H9 (cell line): ENCODE measurements around the gene F12. TPM values are rescaled to one million over a fixed set of nuclear protein-coding genes. Genes with fewer than 3 reads are reported as not detected.

ENCODE experiments used
- DNase-seq: peaks from one replicate; pipeline ENCODE4 v3.0.0-alpha.2; 2017
- H2AFZ ChIP-seq: one replicate; pipeline ENCODE4 v1.6.1; 2013; ENCODE audit warnings: mild to moderate bottlenecking, low read length, control low read depth, moderate library complexity
- H2AK5ac ChIP-seq: 2 replicates; pipeline ENCODE4 v1.6.1; 2013; ENCODE audit warnings: low read length, control low read depth, mixed read lengths; ENCODE audit not compliant: insufficient read length
- H2BK120ac ChIP-seq: one replicate; pipeline ENCODE4 v1.6.1; 2013; ENCODE audit warnings: low read depth, mild to moderate bottlenecking, low read length, control low read depth, inconsistent platforms; ENCODE audit not compliant: poor library complexity, severe bottlenecking
- H2BK12ac ChIP-seq: 2 replicates; pipeline ENCODE4 v1.6.1; 2013; ENCODE audit warnings: low read length, control low read depth, mixed read lengths, low read depth; ENCODE audit not compliant: insufficient read length
- H2BK15ac ChIP-seq: 2 replicates; pipeline ENCODE4 v1.6.1; 2013; ENCODE audit warnings: low read depth, low read length, control low read depth
- H2BK20ac ChIP-seq: one replicate; pipeline ENCODE4 v1.6.1; 2013; ENCODE audit warnings: low read depth, mild to moderate bottlenecking, low read length, control low read depth, inconsistent platforms; ENCODE audit not compliant: poor library complexity, severe bottlenecking
- H2BK5ac ChIP-seq: 2 replicates; pipeline ENCODE4 v1.6.1; 2013; ENCODE audit warnings: low read length, control low read depth, mixed read lengths; ENCODE audit not compliant: insufficient read length
- H3K14ac ChIP-seq: 2 replicates; pipeline ENCODE4 v1.6.1; 2013; ENCODE audit warnings: low read length, control low read depth; ENCODE audit not compliant: insufficient read depth
- H3K18ac ChIP-seq: 2 replicates; pipeline ENCODE4 v1.6.1; 2013; ENCODE audit warnings: low read depth, mild to moderate bottlenecking, mixed read lengths, low read length, control low read depth; ENCODE audit not compliant: insufficient read length
- H3K23ac ChIP-seq: 2 replicates; pipeline ENCODE4 v1.6.1; 2013; ENCODE audit warnings: low read length, control low read depth, mixed read lengths, low read depth; ENCODE audit not compliant: insufficient read length
- H3K23me2 ChIP-seq: 2 replicates; pipeline ENCODE4 v1.6.1; 2013; ENCODE audit warnings: low read depth, mild to moderate bottlenecking, mixed read lengths, low read length, control low read depth; ENCODE audit not compliant: insufficient read length, poor library complexity, severe bottlenecking
- H3K27ac ChIP-seq: 2 replicates; pipeline ENCODE4 v1.5.1; 2013; ENCODE audit warnings: low read length, control low read depth, mixed read lengths, low read depth; ENCODE audit not compliant: insufficient read length
- H3K27me3 ChIP-seq: 2 replicates; pipeline ENCODE4 v1.6.1; 2013; ENCODE audit warnings: low read length, control low read depth, inconsistent platforms; ENCODE audit not compliant: insufficient read depth
- H3K4ac ChIP-seq: 2 replicates; pipeline ENCODE4 v1.6.1; 2013; ENCODE audit warnings: low read depth, mild to moderate bottlenecking, control low read depth, inconsistent platforms, low read length, moderate library complexity
- H3K4me1 ChIP-seq: 2 replicates; pipeline ENCODE4 v1.6.1; 2013; ENCODE audit warnings: low read length, control low read depth, inconsistent platforms; ENCODE audit not compliant: insufficient read depth
- H3K4me2 ChIP-seq: 2 replicates; pipeline ENCODE4 v1.6.1; 2013; ENCODE audit warnings: low read length, control low read depth, mixed read lengths; ENCODE audit not compliant: insufficient read length, insufficient read depth
- H3K56ac ChIP-seq: 2 replicates; pipeline ENCODE4 v1.6.1; 2013; ENCODE audit warnings: low read depth, mild to moderate bottlenecking, mixed read lengths, low read length, control low read depth; ENCODE audit not compliant: insufficient read length
- H3K79me1 ChIP-seq: 2 replicates; pipeline ENCODE4 v1.6.1; 2013; ENCODE audit warnings: low read depth, mild to moderate bottlenecking, moderate library complexity, low read length, control low read depth, inconsistent platforms; ENCODE audit not compliant: insufficient read depth, poor library complexity, severe bottlenecking
- H3K79me2 ChIP-seq: 2 replicates; pipeline ENCODE4 v1.6.1; 2013; ENCODE audit warnings: low read length, control low read depth, inconsistent platforms; ENCODE audit not compliant: insufficient read depth
- H3K9ac ChIP-seq: 2 replicates; pipeline ENCODE4 v1.6.1; 2013; ENCODE audit warnings: low read length, control low read depth, mixed read lengths; ENCODE audit not compliant: insufficient read length; ENCODE audit errors: extremely low read depth
- H3K9me3 ChIP-seq: one replicate; pipeline ENCODE4 v1.6.1; 2013; ENCODE audit warnings: low read depth, low read length, inconsistent platforms; ENCODE audit not compliant: control insufficient read depth
- H3T11ph ChIP-seq: one replicate; pipeline ENCODE4 v1.6.1; 2013; ENCODE audit warnings: mild to moderate bottlenecking, low read length, control low read depth, inconsistent platforms
- H4K20me1 ChIP-seq: one replicate; pipeline ENCODE4 v1.6.1; 2013; ENCODE audit not compliant: control insufficient read depth, insufficient read length, insufficient read depth
- H4K5ac ChIP-seq: 2 replicates; pipeline ENCODE4 v1.6.1; 2013; ENCODE audit warnings: low read depth, mild to moderate bottlenecking, mixed read lengths, low read length, control low read depth; ENCODE audit not compliant: insufficient read length
- H4K8ac ChIP-seq: replicated peaks from 2 replicates; pipeline ENCODE4 v1.6.1; 2013; ENCODE audit warnings: low read length, control low read depth, mixed read lengths, low read depth; ENCODE audit not compliant: insufficient read length
- H4K91ac ChIP-seq: 2 replicates; pipeline ENCODE4 v1.6.1; 2013; ENCODE audit warnings: low read depth, mild to moderate bottlenecking, moderate library complexity, mixed read lengths, low read length, control low read depth; ENCODE audit not compliant: insufficient read length
- H3K27ac Mint-ChIP-seq, 3 experiments: 2 replicates in 2 of 3; 3 replicates in 1 of 3; pipeline ENCODE4 v1.8.0; 2020 to 2021; ENCODE audit warnings: mixed read lengths in 3 of 3, mild to moderate bottlenecking in 1 of 3, moderate library complexity in 1 of 3
- H3K27me3 Mint-ChIP-seq: 2 replicates; pipeline ENCODE4 v1.8.0; 2021; ENCODE audit warnings: low read depth, mild to moderate bottlenecking, moderate library complexity, mixed read lengths
- H3K36me3 Mint-ChIP-seq, 3 experiments: 2 replicates in 2 of 3; 3 replicates in 1 of 3; pipeline ENCODE4 v1.8.0; 2020 to 2021; ENCODE audit warnings: low read depth in 3 of 3, mixed read lengths in 3 of 3; ENCODE audit not compliant: insufficient read depth in 1 of 3
- H3K4me1 Mint-ChIP-seq, 2 experiments: 2 replicates each; pipeline ENCODE4 v1.8.0; 2020; ENCODE audit warnings: mixed read lengths in 2 of 2
- H3K4me3 Mint-ChIP-seq, 2 experiments: 2 replicates in 1 of 2; 3 replicates in 1 of 2; pipeline ENCODE4 v1.8.0; 2020 to 2021; ENCODE audit warnings: mild to moderate bottlenecking in 2 of 2, mixed read lengths in 2 of 2, moderate library complexity in 1 of 2
- H3K9me3 Mint-ChIP-seq, 2 experiments: 2 replicates in 1 of 2; 3 replicates in 1 of 2; pipeline ENCODE4 v1.8.0; 2020; ENCODE audit warnings: mild to moderate bottlenecking in 2 of 2, mixed read lengths in 2 of 2, moderate library complexity in 1 of 2
- WGBS: extraction: QIAGEN DNeasy Blood & Tissue Kit; methylation state at CpG from one replicate; pipeline ENCODE4 v1.1.7; 2013; ENCODE audit warnings: missing lambda C conversion rate, low lambda C conversion rate, mixed read lengths; ENCODE audit not compliant: insufficient read length; ENCODE audit errors: extremely low coverage; 5-methylcytosine and 5-hydroxymethylcytosine counted together
- total RNA-seq: library from RNA; stranded (reverse); gene quantifications from 2 replicates; pipeline ENCODE4 v1.2.1, GENCODE V29; 2021
- TF ChIP-seq, protein P1 (sequence below): fragments of 200-600 bp; sonication (generic); conservative IDR thresholded peaks from 3 replicates; pipeline ENCODE4 v1.8.0; 2021; ENCODE audit warnings: antibody characterized with exemption, mild to moderate bottlenecking

The F12 gene
- total RNA-seq, 1 experiment from 2014 or later: 3.5 TPM

DNA sequence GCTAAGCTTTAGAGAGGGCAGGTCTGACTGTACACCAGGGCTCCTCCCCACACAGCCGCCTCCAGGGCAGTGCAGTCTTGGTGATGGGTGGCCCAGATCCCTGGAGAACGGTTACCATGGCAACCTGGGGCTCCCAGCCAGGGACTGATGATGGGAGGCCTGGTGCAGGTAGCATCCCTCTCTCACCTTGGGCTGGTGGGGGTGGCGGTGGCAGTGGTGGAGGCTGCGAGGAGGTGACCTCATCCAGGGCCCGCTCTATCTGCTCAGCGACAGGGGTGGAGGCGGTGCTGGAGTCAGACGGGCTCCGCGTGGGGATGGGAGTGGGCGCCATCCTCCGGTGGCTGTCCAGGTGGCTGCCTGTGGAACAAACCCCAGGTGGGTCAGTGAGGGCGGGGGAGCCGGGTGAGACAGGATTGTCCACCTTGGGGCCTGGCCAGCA lies 49.6 kb upstream of the F12 start:
- Histone ChIP-seq H3K9me3 (no peaks in the 10 kb centered on the region), H3K56ac (no peak overlapping the region), H3K18ac (no peak overlapping the region), H2BK12ac (no peak overlapping the region), H3K79me1 (no peaks in the 10 kb centered on the region), H3K4me2 (no peak overlapping the region), H3K4me1 (no peaks in the 10 kb centered on the region), H2AK5ac (no peak overlapping the region), H3K79me2 (no peaks in the 10 kb centered on the region), H3K23ac (no peak overlapping the region), H3K4ac (no peak overlapping the region), H4K8ac (no peak overlapping the region), H2BK120ac (no peak overlapping the region), H3K14ac (no peak overlapping the region), H3K27me3 (no peaks in the 10 kb centered on the region), H4K20me1 (no peaks in the 10 kb centered on the region), H3K23me2 (peaks cover 11% of the 10 kb centered on the region), H2BK5ac (no peak overlapping the region), H3T11ph (no peak overlapping the region), H4K5ac (no peak overlapping the region), H3K27ac (no peak overlapping the region), H2BK15ac (no peak overlapping the region), H4K91ac (no peak overlapping the region), H2AFZ (no peak overlapping the region), H2BK20ac (no peak overlapping the region), H3K9ac (no peak overlapping the region)
- no peaks in the 10 kb centered on the region; a peak in 1 of 5 replicates for H3K9me3 Mint-ChIP-seq
- H3K4me3 Mint-ChIP-seq: no peak overlapping the region
- H3K36me3 Mint-ChIP-seq: peaks cover 37 to 59% (median 58%) of the 10 kb centered on the region in 3 experiments
- H3K4me1 Mint-ChIP-seq: peaks cover 7 to 13% of the 10 kb centered on the region in 2 experiments
- WGBS: no CpG with 5 or more reads among the region's 14 CpGs
- H3K27me3 Mint-ChIP-seq: peaks cover 3% of the 10 kb centered on the region; the same call in 1 of the 2 replicates
- TF ChIP-seq, protein P1, sequence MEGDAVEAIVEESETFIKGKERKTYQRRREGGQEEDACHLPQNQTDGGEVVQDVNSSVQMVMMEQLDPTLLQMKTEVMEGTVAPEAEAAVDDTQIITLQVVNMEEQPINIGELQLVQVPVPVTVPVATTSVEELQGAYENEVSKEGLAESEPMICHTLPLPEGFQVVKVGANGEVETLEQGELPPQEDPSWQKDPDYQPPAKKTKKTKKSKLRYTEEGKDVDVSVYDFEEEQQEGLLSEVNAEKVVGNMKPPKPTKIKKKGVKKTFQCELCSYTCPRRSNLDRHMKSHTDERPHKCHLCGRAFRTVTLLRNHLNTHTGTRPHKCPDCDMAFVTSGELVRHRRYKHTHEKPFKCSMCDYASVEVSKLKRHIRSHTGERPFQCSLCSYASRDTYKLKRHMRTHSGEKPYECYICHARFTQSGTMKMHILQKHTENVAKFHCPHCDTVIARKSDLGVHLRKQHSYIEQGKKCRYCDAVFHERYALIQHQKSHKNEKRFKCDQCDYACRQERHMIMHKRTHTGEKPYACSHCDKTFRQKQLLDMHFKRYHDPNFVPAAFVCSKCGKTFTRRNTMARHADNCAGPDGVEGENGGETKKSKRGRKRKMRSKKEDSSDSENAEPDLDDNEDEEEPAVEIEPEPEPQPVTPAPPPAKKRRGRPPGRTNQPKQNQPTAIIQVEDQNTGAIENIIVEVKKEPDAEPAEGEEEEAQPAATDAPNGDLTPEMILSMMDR: no peak
- no peak overlapping the region for H3K27ac Mint-ChIP-seq
- DNase-seq: no peak
